HG03196 (cell line): ENCODE measurements around the gene TPK1.

Source experiments
- ATAC-seq: cut with Tn5 transposase; IDR thresholded peaks from one replicate; pipeline ENCODE4 v1.9.1; 2021; ENCODE audit not compliant: unreplicated experiment

The TPK1 gene

DNA sequence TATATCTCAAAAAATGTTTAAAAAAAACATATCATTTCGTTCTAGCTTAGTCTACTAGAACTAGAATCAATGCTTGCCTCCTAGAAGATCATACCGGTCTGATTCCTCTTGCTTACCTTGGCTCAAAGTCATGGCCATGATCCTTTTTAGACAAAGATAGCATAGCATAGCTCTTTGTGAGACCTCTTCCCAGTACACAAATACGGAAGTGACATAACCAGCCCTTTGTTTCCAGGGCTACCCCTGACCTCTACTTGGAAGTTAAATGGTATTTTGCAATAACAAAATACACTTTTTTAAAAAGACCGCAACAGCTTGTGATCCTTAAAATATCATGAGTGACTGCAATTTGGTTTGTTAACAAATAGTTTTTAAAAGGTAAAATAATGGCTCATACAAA, 301.7 kb downstream of the TPK1 start:
- ATAC-seq = no peak

- ATAC-seq = no peak
Observed at GRCh38 chr7:144531181-144531580, 304.7 kb downstream of the TPK1 start.

- ATAC-seq = peak; percentile 97
Observed at GRCh38 chr7:144529269-144529926, 306.5 kb downstream of the TPK1 start.

GRCh38 chr7:144528536-144529045, 307.3 kb downstream of the TPK1 start:
- no peak for ATAC-seq

DNA sequence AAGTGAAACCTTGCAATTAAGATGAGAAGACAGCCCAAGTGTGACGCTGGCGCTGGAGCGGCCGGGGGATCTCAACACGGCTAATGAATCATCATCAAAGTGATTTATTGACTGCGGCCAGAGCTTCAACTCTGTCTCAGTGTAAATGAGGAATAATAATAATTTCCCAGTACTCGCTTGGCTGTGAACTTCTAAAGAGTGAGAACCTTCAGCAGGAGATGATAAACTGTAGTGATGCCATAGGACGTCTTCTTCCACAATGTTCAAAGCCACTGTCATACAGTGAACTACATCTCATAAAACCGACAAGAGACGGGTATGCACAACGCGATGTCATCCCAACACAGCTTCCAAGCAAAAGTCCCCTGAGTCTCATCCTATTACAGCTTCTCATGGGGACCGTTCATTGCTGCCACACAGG, 308.8 kb downstream of the TPK1 start:
- no peak for ATAC-seq

DNA sequence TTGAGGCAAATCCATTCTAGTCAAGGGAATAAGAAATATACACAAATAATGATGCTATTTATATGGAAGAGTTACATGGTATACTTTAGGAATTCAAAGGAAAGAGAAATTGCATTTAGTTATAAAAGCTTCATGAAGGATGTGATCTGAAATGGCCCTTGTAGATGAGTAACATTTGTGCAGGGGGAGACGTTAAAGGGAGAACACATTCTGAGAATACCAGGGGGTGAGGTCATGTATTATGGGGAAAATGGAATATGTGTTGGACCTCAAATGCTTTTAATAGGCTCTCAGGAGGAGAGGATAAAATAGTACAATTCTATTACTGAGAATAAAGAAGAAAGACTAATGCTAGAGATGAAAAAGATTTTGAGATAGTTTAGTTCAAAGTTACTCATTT, 309.9 kb downstream of the TPK1 start:
- no peak for ATAC-seq

GRCh38 chr7:144524271-144524670, 311.6 kb downstream of the TPK1 start:
- no peak for ATAC-seq

- no peak for ATAC-seq
Observed at GRCh38 chr7:144523621-144524020, 312.2 kb downstream of the TPK1 start.

DNA sequence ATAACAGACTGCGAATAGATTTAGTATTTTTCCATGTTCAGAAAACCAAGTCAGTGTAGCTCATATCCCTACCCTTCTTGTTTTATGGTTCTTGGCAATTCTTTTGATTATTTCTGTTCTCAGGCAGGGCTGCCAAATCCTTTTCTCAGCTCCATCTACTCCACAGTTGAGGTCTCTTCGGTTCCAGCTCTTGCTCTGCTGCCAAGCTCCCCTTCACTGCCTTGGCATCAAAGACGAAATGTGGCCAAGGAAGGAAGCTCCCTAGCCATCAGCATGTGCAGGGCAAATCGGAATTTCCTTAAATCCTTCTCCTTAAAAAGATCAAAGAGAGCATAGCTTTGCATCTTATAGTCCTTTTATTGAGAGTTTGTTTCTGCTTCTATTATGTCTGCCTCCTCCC, 315.9 kb downstream of the TPK1 start:
- no peak for ATAC-seq

DNA sequence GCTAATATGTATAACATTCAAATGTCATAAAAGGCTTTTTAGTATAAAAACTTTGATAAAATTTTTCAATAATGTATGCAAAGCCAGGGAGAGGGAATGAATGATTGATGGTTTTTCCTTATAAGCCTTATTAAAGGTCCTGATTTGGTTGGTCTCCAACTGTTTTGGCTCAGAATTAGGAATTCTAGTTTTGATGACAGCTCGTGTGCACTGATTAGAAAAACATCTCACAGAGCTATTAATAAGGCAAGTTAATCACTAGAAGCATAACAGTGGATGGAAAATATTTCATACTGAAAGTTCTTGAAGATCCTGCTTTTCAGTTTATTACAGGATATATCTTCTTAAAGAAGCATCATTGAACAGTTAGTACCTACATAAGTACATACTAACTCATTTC, 317.5 kb downstream of the TPK1 start:
- no peak for ATAC-seq

- ATAC-seq = no peak
Observed at GRCh38 chr7:144517749-144518148, 318.1 kb downstream of the TPK1 start.

DNA sequence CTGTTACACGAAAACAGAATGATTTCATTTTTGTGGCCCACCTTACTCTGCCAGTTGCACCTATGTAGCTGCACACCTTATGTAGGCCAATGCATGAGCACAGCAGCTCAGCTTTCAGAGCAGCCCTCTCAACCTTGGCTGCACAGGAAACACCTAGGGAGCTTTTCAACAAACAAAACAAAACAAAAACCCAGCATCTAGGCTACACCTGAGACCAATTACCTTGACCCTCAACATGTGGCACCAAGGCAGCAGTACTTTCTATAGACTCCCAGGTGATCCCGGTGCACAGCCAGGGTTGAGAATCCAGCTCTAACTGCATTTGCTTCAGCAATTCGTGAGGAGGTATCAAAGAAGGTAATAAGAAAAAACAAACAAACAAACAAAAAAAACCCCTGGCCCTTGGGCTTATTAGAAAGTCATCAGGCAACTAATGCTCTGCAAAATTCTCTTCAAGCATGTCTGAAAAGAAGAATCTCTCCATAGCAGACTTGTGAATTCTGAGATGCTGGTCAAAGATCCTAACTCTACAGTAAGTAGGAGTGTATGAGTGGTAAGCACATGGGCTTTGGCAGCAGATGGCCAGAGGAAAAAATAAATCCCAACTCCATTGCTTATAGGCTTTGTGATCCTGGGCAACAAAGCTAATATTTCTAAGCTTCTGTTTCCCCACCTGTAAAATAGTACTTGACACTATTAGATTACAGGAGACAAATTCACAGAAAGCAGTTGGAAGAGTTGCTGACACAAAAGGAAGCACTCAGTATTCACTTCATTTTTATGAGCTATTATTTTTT, 318.9 kb downstream of the TPK1 start:
- no peak for ATAC-seq

- ATAC-seq = no peak
Observed at GRCh38 chr7:144513334-144513733, 322.5 kb downstream of the TPK1 start.

DNA sequence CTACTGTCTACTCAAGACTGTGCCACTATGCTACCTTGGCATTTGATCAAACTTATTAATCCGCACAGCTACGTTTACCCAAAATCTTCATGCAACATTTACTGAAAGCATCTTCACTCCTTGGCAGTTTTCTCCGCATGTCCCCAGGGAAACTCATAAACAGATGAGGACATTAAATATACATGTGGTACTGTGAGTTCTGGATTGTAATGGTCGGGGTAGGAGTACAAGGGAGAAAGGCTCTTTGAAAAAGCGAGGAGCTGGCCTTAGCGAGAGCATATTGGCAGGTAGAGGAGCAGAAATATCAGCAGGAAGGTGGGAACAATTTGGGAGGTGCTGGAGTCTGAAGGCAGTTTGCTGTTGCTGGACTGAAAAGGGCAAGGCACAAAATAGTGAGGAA, 325.2 kb downstream of the TPK1 start:
- no peak for ATAC-seq

DNA sequence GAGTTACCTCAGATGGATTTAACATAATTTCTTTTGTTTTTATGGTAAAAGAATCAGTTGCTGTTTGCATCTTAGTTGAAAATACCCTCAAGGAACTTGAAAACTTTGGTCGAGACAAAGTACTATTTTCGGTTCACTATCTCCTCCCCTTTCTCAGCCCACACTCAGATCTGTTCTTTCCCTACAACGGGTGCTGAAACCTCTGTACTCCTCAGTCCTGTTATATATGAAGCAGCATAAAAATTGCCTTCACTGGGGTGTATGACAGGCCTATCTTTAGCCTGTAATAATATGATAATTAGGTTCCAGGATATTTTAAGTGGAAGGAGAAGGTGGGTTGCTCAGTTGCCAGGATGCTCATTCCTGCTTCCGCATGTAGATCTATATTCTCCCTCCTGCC, 327.2 kb downstream of the TPK1 start:
- peak; percentile 70 for ATAC-seq

- no peak for ATAC-seq
Observed at GRCh38 chr7:144503215-144503614, 332.6 kb downstream of the TPK1 start.

- no peak for ATAC-seq
Observed at GRCh38 chr7:144500225-144500624, 335.6 kb downstream of the TPK1 start.

- ATAC-seq = no peak
Observed at GRCh38 chr7:144497282-144497681, 338.6 kb downstream of the TPK1 start.

GRCh38 chr7:144494355-144494754, 341.5 kb downstream of the TPK1 start:
- no peak for ATAC-seq

GRCh38 chr7:144489504-144489903, 346.3 kb downstream of the TPK1 start:
- ATAC-seq = no peak

DNA sequence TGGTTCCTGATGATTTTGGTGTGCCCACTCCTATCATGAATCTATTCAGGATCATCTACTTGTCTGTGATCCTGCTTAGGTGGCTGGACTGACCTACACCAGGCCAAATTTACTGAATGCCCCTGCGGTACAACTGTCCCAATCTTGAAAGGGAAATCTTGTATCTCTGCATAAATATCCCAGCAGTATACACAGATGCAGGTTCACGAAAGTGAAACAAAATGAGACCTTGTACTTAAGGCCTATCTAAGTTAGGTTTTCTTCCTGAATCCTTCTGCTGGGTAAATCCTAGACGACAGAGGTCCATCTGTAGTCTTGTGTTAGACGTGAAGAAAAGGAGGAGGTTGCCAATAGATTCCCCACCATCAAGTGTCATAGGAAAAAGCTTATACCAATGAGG, 346.9 kb downstream of the TPK1 start:
- ATAC-seq = no peak

GRCh38 chr7:144487901-144488300, 348.0 kb downstream of the TPK1 start:
- no peak for ATAC-seq
